ENCODE results near the gene PHACTR3. TPM values are rescaled to one million over a fixed set of nuclear protein-coding genes. Genes with fewer than 3 reads are reported as not detected.

PHACTR3 gene
- total RNA-seq, 1 donor = not detected

- DNase-seq (ENCODE audit: low read depth) = no peak
- no peak overlapping the region for H3K4me3 ChIP-seq (ENCODE audit: low read depth, low read length)
- TF ChIP-seq CTCF (IDR thresholded peaks at IDR 0.05; ENCODE audit: insufficient read depth, low read depth, low read length) = no peak
Measured at GRCh38 chr20:59625214-59625922, 21.0 kb downstream of the PHACTR3 start.

- H3K4me3 ChIP-seq (ENCODE audit: low read depth, low read length) = no peak overlapping the region
- no peak for TF ChIP-seq CTCF (IDR thresholded peaks at IDR 0.05; ENCODE audit: insufficient read depth, low read depth, low read length)
- DNase-seq (ENCODE audit: low read depth) = no peak
Measured at GRCh38 chr20:59627298-59627697, 23.0 kb downstream of the PHACTR3 start.

- TF ChIP-seq CTCF (IDR thresholded peaks at IDR 0.05; ENCODE audit: insufficient read depth, low read depth, low read length) = no peak
- H3K4me3 ChIP-seq (ENCODE audit: low read depth, low read length) = no peak overlapping the region
- DNase-seq (ENCODE audit: low read depth) = no peak
Measured at GRCh38 chr20:59628171-59628570, 23.8 kb downstream of the PHACTR3 start.

GRCh38 chr20:59629141-59630045 lies 25.1 kb downstream of the PHACTR3 start:
- H3K4me3 ChIP-seq (ENCODE audit: low read depth, low read length) = no peak overlapping the region
- no peak for TF ChIP-seq CTCF (IDR thresholded peaks at IDR 0.05; ENCODE audit: insufficient read depth, low read depth, low read length)
- DNase-seq (ENCODE audit: low read depth) = no peak

GRCh38 chr20:59630526-59630925 lies 26.2 kb downstream of the PHACTR3 start:
- TF ChIP-seq CTCF (IDR thresholded peaks at IDR 0.05; ENCODE audit: insufficient read depth, low read depth, low read length) = no peak
- H3K4me3 ChIP-seq (ENCODE audit: low read depth, low read length) = no peak overlapping the region
- DNase-seq (ENCODE audit: low read depth) = no peak

GRCh38 chr20:59631751-59632540 lies 27.6 kb downstream of the PHACTR3 start:
- DNase-seq (ENCODE audit: low read depth) = no peak
- no peak overlapping the region for H3K4me3 ChIP-seq (ENCODE audit: low read depth, low read length)
- no peak for TF ChIP-seq CTCF (IDR thresholded peaks at IDR 0.05; ENCODE audit: insufficient read depth, low read depth, low read length)

Data from fibroblast of villous mesenchyme (primary cell).